Measurements from ENCODE around the gene ARRDC1.
"Not testable (repeated sequence)": the region's sequence is repeated elsewhere in the genome, so short reads cannot be mapped to it uniquely, and the experiment has no call there.

Gene ARRDC1

DNA sequence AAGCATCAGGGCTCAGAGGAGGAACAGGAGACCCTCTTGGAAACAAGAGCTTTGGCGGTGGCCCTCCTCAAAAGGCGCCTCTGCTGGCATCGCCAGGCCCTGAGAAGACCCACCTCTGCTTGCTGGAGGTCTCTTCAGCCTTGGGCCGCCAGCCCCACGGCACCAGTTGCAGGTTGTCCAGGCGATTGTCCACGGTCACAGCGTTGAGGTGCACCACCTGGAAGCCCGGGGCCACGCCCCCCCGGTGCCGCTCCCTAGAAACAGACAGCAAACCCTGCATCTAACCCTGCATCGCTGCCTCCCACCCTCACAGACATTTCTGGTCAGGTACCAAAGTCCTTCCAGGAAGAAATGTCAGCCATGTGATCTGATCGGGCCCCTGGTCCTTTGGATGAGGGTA, 18.6 kb upstream of the ARRDC1 start:
- DNase-seq = no peak

DNA sequence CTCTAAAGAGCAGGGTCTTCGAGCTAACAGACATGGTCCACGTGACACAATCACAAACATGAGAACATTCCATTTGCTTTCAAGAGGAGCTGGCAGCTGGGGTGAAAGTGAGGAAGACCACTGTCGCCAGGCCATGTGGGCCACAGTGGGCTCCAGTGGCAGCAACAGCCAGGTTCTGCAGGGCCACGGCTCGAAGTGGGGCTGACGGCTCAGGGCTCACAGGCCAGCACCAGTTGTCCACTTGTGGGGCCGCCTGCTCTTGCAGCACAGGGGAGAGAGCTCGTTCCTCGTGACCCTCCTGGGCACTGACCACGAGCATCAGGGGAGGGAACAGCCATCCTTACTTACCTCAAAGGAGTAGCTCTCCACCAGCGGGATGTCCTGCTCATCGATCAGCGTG, 17.2 kb upstream of the ARRDC1 start:
- DNase-seq = no peak

DNA sequence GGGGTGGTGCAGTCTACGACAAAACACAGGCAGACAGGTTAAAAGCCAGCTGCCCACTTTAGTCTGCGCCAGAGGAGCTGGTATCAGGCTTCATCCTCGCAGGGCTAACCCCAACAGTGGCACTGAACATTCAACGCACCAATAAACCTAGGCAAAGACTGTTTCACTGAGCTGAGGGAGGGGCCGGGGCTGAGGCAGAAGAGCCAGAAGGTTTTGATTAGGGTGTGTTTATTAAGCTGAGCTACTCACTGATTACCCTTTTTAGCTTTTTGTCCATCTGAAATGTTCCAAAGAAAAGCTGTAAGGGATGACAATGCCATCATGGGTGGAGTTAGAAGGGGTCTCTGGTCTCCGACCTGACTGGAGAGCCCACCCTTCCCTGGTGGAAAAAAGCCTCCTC, 16.6 kb upstream of the ARRDC1 start:
- DNase-seq = no peak

DNA sequence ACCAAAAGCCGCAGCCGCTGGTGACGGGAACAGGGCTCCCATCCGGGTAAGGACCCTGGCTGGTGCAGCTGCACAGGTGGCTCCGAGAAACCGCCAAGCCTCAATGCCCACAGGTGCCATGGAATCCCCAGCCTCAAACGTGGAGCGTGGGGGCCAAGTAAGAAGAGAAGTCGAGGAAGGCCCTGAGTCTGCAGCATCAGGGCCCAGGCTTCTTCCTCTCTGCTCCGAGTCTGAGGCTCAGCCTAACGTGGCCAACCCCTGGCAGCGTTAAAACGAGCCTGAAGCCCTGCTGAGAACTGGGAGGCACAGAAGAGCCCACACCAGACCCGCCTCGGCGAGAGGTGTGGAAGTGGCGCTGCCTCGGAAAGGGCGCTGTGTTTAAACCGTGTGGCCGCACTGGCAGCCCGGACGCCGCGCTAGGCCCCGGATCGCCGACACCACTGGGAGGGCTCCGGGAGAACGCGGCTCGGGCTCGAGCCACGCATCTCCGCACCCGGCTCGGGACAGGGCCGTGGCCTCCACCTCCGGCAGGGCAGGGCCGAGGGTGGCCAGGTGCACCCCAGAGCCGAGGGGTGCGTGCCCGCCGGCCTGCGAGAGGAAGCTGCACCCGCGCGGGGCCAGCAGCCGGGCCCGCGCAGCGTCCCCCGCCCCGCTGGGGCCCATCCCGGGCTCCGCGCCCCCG, 15.9 kb upstream of the ARRDC1 start:
- no peak for DNase-seq

DNA sequence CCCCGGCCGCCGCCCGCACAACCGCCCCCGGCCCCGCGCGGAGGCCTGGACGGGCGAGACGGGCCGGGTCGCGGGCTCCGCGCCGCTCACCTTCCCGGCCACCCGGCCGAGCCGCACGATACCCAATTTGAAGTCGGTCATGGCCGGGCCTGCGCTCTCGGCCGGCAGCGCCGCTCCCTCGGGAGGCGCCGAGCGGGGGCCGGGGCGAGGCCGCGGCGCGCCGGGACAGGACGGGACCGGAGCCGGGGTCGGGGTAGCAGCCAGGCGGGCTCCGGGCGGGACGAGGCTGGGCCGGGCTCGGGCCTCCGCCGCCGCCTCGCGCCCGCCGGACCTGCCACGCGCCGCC, 15.4 kb upstream of the ARRDC1 start:
- DNase-seq = no peak

DNA sequence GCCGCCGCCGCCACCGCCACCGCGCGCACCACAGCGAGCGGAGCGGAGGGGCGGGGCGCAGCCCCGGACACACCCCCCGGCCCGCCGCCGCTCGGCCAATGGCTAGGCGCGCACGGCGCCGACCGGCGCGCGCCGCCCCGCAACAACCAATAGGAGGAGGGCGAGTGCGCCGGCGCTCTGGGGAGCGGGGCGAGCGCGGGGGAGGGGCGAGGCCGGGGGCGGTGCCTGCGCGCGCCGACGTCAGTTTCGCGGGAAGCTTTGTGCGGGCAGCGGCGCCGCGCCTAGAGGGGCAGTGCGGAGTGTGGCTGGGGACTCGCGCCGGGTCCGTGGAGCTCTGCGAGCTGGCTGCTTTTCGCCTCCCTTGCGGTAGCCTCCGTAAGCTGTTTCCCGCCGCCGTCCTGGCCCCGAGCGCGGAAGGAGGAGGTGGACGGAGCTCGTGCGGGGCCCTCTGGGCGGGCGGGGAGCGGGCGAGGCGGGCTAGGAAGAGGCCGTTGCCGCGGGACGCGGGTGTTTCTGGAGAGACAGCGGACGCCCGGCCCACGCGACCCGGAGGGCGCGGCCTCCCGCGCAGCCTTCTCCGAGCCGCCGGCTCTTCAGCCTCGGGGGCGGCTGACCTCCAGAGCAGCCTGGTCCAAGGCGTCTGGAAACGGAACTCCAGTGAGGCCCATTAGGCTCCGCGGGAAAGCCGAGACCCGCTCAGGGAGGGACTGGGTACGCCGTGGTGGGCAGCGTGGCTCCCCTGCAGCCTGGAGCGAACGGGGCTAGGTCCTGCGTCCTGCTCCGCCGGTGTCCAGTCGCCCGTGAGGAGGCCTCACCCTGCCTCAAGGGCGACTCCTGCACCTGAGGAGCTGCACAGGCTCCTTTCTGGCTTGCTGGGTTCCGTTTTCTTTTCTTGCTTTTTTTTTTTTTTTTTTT, 14.8 kb upstream of the ARRDC1 start, which contains the start of gene ZMYND19:
TSS of gene ZMYND19 (minus strand) at position 44 of the 915 bp plus-strand sequence. CDS start 249 bp downstream, outside the sequence.
- DNase-seq = peak; percentile 93

DNA sequence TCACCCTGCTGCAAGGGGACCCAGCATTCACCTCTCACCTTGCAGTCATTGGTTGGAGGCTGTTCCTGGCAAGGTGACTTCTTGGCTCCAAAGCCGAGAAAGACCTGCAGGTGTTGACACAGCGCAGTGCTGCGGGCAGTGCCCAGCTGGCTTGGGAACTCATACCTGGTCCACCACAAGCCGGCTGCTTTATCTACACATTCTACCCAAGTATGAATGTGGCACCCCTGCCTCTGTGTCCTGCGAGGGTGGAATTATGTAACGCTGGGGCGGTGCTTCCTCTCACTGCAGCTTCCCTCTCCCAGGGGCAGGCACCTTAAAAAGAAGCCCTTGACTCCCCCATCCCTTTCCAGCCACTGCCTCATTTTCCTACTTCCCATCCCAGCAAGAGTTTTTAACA, 12.7 kb upstream of the ARRDC1 start:
- peak; percentile 16 for DNase-seq

DNA sequence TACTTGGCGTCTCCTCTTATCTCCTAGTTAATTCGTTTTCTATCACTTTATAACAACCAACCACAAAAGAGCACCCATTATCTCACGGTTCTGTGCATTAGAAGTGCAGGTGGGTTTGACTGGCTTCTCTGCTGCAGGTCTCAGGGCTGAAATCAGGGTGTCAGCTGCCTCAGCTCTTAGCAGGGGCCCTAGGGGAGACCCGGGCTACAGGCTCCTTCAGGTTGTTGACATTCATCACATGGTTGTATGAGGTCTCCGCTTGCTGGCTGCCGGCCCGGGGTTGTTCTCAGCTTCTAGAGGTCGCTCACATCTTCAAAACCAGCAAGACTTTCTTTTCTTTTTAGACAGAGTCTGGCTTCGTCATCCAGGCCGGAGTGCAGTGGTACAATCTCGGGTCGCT, 12.3 kb upstream of the ARRDC1 start:
- no peak for DNase-seq

DNA sequence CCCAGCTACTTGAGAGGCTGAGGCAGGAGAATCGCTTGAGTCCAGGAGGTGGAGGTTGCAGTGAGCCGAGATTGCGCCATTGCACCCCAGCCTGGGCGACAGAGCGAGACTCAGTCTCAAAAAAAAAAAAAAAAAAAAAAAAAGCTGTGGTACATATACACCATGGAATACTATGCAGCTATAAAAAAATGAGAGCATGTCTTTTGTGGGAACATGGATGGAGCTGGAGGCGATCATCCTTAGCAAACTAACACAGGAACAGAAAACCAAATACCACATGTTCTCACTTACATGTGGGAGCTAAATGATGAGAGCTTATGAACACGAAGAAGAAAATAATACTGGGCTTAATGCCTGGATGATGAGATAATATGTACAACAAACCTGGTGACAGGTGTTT, 8.9 kb upstream of the ARRDC1 start:
- not testable (repeated sequence) for DNase-seq

DNA sequence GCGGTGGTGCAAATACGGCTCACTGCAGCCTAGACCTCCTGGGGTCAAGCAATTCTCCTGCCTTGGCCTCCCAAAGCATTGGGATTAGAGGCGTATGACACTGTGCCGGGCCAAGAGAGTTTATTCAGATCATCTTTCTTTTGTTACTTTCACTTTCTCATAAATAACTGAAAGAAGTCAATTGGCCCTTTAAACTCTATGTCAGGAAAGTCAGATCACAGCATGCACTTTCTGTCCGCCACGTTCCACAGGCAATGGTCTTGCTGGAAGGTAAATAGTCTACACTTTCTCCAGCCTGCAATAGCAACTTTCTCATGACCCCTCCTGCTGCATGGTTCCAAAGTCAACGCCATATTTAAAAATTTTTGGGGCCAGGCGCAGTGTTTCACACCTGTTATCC, 6.5 kb upstream of the ARRDC1 start:
- no peak for DNase-seq

DNA sequence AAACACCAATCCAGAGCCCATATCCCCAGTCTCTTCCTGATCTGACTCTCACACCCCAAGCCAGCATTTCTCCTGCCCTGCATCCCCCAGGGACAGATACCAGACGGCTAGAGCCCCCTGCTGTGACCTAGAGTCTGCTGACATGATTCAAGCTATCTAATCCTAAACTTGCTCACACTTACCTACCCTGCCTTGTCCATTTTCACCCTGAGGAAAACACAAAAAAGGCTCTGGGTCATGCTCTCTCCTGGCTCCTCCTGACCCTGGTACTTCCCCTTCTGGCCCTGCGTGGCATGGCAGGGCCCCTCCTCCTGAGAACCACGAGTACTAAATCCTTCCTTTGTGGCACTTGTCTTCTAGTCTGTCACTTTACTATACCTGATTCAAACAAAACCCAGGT, 2.8 kb upstream of the ARRDC1 start:
- peak; percentile 20 for DNase-seq

DNA sequence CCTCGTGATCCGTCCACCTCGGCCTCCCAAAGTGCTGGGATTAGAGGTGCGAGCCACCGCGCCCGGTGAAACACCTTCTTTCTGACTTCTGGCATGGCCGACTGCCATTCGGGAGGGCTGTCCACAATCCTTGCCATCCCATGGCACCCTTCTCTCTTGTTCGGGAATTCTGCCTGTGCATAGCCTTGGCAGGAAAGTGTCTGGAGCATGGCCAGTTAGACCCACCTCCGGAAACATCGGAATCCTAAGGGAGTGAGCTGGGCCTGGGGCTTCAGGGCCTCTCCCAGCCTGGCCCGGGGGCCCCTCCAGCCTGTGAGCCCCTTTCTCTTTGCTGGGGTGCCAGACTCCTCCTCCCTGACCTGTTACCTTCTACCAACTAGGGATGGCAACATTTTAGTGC, 1.6 kb upstream of the ARRDC1 start:
- no peak for DNase-seq

DNA sequence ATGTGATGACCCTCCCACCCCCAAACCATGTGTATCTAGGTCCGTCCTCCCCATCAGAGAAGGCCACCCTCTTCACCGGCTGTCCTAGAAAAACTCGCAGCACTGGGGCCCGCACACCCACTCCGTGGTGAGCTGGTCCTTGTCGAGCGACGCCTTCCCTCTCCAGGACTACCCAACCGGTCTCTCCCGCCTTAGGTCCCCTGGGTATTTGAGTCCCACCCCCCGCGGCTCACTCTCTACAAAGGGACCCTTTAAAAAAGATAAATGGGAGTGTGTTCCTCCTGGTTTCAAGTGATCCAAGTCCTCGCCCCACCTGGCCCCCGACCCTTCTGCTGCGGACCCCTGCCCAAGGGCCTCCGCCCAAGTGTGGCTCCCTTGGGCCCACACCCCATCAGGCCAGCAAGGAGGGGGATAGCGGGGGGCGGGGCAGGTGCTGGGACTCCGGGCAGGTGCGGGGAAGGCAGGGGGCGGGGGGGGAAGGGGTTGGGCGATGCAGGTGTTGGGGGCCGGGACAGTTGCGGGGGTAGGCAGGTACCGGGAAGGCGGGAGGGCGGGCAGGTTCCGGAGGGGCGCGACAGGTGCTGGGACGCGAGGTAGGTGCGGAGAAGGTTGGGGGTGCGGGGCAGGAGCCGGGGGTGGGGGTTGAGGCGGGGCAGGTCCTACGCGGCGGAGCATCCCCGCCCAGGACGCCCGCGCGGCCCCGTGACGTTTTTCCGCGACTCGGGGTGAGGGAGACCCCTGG, 970 bp upstream of the ARRDC1 start:
- DNase-seq = peak; percentile 54

DNA sequence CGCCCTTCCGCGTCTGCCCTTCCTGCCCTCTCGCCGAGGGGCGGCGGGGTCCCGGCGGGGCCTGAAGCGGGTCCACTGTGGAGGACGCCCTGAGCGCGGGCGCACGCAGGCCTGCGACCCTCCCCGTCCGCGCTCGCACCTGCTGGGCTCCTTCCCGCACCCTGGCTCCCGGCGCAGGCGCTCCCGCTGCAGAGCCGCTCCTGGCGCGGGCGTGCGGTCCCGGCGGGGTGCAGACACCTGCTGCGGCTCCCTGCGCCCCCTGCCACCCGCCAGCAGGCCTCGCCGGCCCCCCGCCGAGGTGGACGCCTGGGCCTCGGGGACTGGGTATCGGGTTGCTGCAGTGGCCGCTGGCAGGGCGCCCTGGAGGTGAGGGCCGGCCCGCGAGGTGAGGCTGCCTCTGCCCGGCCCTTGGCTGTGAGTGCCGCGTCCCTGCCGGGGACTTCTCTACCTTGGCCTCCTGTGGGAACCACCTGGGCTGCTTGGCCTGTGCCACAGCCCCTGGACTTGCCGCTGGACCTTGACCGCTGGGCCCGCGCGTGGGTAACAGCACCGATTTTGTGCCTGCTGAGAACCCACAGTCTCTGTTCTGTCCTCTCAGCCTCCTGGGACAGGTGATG, 627 bp downstream of the ARRDC1 start:
- DNase-seq = peak; percentile 64

DNA sequence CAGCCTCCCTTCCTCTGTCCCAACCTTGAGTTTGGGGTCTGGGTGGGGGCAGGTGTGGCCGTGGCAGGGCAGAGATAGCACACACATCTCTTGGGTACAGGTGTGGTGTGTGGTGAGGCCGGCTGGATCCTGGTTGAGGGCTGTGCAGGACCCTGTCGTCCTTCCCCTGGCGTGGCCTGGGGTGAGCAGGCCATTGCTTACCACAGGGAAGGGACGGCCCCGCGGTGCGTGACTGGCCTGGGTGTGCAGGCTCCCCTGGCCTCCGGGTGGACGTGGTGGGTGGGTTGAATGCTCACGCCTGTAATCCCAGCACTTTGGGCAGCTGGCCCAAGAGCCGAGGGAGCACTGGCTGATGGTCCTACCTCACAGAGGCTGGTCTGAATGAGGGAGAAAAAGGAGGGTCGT, 1.2 kb downstream of the ARRDC1 start:
- no peak for DNase-seq

DNA sequence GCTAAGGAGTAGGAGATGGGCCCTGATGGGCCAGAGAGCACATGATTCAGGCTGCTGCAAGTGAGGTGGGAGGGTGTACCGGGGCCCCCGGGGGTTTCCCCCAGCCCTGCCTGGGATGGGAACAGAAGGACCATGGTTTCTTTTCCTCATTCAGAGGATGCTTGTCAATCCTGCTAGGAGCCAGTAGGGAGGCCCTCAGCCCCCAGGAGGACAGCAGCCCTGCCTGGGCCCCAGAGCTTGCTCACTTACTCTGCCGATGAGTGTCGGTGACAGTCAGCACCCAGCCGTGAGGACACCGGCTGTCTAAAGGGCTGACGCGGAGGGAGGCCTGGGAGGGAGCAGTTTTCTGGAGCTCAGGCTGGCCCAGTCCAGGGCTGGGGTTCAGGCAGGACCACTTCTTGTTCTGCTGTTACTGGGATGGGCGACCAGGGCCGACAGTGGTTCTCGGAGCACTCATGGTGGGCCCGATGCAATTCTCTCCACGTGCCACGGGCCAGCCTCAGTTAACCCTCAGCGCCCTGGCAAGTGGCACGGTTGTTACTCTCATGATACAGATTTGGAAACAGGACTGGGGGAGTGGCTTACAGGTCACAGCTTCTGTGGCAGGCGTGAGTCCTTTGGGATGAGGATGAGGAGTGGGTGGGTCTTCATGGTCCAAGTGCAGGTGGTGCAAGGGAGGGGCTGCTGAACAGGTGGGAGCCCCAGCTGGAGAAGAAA, 1.8 kb downstream of the ARRDC1 start:
- DNase-seq = no peak

DNA sequence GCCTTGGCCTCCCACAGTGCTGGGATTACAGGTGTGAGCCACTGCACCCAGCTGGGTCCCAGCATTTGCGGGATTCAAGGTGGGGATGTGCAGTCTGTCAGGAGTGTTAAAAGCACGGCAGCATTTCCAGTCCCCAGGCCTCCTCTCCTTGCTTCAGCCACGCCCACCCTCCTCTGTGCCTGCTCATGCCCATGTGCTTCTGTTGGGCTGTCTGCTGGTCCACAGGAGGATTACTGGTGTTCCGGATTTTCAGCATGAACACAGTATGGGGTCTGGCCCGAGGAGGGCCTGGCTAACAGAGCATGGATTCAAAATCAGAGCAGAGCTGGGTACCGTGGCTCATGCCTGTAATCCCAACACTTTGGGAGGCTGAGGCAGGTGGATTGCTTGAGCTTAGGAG, 5.5 kb downstream of the ARRDC1 start:
- DNase-seq = no peak

DNA sequence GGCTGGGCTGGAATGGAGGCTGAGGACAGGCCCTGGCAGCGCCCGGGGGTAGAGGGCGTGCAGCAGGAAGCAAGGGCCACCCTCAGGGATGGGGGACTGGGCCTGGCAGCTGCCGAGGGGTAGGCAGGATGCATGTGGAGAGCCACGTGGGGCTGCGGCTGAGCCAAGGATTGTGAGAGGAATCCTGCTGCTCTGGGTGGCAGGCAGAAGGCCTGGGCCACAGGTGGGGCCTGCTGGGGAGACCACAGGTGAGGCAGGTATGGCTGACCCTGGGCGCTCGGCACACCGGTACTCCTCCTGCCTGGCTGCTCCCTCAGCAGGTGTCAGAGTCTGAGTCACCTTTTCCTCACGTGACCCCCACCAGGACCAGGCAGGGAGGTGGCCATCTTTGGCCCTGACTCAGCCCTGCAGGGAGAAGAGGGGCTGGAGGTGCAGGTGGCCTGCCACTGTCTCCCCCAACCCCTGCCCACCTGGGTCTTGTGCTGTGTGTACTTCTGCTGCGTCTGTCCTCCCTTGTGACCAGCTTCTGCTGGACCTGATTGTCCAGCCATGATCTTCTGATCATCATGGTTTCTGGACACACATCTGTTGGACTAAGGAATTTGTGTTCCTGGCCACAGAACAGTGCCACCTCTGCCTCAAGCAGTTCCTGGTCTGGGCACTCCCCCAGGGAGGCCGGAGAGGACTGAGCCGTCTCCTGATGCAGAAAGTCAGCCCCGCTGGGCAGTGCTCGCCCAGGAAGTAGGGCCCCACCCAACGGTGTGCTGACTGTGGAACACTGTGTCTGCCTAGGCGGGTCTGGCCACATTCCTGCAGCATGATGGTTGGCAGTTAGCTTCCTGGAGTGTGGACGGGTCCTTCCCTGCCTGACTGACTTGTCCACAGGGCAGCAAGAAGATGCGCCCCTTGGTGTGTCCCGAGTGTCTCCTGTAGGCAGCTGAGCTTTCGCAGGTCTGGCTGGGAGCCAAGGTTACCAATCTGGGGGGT, 6.4 kb downstream of the ARRDC1 start:
- DNase-seq = peak; percentile 56

DNA sequence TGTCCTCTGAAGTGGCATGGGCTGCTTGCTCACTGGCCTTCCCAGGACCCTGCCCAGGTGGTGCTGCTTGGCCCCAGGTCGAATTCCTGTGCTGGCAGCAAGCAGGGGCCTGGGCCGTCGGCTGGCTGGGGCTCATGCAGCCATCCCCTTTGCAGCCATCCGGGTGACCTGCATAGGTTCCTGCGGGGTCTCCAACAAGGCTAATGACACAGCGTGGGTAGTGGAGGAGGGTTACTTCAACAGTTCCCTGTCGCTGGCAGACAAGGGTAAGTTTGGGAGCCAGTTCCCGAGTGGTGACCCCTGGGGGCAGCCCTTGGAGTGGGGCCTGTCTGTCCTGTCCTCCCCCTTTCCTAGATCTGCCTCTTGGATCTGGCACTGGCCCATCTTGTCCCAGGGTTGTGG, 7.3 kb downstream of the ARRDC1 start:
- no peak for DNase-seq

DNA sequence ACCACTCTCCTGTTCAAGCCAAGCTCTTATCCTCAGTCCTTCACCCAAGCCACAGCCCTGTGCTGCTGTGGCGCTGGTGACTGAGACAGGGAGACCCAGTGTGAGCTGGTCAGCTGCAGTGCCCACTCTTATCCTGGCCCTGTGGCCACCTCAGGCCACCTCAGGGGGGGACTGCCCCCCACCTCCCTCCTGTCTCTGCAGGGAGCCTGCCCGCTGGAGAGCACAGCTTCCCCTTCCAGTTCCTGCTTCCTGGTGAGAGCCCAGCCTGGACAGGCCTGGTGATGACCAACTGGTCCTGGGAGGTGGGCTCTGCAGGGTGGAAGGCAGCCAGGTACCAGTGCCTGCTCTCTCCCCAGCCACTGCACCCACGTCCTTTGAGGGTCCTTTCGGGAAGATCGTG, 7.8 kb downstream of the ARRDC1 start:
- DNase-seq = no peak

All from NCI-H345 (cell line).